Dendritic cell treated with granulocyte-macrophage colony-stimulating factor and Interleukin-4, amounts not matched to agents 40 ng/mL and 50 ng/mL, for 4 days (primary cell): ENCODE results near the gene SCN9A.

ENCODE experiments used
- H3K27ac Mint-ChIP-seq: one replicate; pipeline ENCODE4 v1.8.0; 2022; ENCODE audit warnings: mild to moderate bottlenecking, mixed read lengths
- H3K27me3 Mint-ChIP-seq: one replicate; pipeline ENCODE4 v1.8.0; 2022; ENCODE audit warnings: mild to moderate bottlenecking, mixed read lengths
- H3K36me3 Mint-ChIP-seq: one replicate; pipeline ENCODE4 v1.8.0; 2022; ENCODE audit warnings: low read depth, mixed read lengths
- H3K4me1 Mint-ChIP-seq: one replicate; pipeline ENCODE4 v1.8.0; 2022; ENCODE audit warnings: low read depth, mixed read lengths
- H3K4me3 Mint-ChIP-seq: one replicate; pipeline ENCODE4 v1.8.0; 2022; ENCODE audit warnings: mild to moderate bottlenecking, moderate library complexity, mixed read lengths
- H3K9me3 Mint-ChIP-seq: one replicate; pipeline ENCODE4 v1.8.0; 2022; ENCODE audit warnings: mixed read lengths
- intact Hi-C: fragments of 100-400 bp; cut with micrococcal nuclease; formaldehyde crosslinking; loops from one replicate; pipeline ENCODE4 v1.15.0; 2022

SCN9A gene

DNA sequence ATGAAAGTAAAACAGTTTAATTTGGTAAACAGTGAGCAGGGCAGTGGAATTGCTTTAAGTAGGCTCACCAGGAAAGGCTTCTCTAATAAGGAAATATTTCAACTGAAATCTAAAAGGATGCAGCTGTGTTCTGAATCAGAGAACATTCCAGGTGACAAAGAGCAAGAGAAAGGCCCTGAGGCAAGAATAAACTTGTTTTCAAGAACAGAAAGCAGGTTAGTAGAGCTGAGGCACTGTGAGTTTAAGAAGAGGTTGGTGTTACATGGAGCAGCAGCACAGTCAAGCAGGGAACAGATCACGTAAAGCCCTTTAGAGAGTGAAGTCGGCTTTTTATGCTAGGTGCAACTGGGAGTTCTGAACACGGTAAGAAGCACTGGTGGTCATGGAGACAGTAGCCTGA lies 191.0 kb downstream of the SCN9A start:
- Mint-ChIP-seq H3K27ac (no peak overlapping the region), H3K4me3 (no peak overlapping the region), H3K36me3 (no peaks in the 10 kb centered on the region), H3K9me3 (no peaks in the 10 kb centered on the region), H3K27me3 (no peaks in the 10 kb centered on the region), H3K4me1 (no peaks in the 10 kb centered on the region)
- intact Hi-C loops: no loop called here

DNA sequence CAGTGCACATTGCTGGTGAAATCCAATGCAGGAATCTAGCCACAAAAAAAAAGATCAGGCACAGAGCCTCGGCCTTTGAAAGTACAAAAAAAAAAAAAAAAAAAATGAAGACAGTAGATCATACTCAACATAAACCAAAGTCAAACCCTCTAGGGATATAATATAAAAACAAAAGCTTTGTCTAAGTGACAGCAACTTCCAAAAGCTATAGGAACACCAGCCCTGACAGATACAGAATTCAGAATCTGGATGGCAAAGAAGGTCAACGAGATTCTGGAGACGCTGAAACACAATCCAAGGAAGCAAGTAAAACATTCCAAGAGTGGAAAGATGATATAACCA lies 194.0 kb downstream of the SCN9A start:
- Mint-ChIP-seq H3K36me3 (no peaks in the 10 kb centered on the region), H3K27ac (no peak overlapping the region), H3K4me3 (no peak overlapping the region), H3K4me1 (no peaks in the 10 kb centered on the region), H3K9me3 (no peaks in the 10 kb centered on the region), H3K27me3 (no peaks in the 10 kb centered on the region)
- intact Hi-C loops: no loop called here

DNA sequence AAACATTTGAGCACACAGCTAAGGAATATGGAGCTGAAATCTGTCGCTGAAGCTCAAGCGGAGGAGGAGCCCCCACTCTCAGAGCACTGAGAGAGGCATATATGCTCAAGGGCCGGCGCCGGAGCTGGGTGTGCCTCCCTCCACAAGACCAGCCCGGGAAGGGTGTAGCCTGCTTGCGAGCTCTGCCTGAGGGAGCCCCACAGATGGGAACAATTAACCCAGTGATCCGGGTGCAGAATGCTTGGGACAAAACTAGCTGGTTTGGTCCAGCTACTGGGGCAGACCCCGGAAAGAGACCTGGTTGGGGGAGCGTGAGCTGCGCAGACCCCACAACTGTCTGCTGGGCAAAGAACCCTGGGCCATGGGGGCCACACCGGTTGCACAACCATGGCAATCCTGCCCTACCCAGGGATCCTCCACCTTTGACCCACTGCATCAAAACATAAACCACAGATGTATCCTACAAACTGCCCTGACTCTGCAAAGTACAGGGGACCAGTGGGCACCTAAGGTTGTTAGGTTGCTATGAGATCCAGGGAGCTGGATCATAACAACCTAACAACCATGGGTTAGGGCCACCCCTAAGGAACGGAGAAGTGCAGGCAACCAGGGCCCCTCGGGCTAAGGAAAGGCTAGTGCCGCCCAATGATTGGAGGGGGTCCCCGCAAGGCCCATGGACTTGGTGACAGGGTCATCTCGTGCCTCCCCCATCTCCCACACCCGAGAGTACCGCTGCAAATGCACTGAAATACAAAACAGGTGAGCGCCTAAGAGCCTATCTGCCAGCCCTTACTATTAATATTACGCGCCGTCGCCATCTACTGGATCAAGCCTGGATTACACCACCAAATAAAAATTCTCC lies 194.6 kb downstream of the SCN9A start:
- H3K9me3 Mint-ChIP-seq: no peaks in the 10 kb centered on the region

DNA sequence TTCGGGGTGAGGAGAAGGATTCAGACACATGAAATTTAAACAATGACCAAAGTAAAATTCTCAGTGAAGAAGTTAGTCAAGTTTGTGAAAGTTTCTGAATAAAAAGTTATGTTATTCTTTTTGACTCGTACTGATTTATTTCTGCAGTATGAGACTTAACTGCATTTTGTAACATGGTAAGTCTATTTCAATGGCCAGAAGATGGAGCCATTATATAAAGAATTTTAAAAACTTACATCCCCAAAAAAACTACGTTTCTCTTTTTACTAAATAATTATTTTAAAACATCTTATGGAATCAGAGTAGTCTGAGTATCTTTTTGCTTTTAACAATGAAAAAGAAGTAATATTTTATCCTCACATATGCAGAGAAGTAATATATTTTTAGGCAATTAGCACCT lies 196.5 kb downstream of the SCN9A start:
- no peaks in the 10 kb centered on the region for H3K9me3 Mint-ChIP-seq
- no peaks in the 10 kb centered on the region for H3K27me3 Mint-ChIP-seq
- H3K27ac Mint-ChIP-seq: no peak overlapping the region
- no peaks in the 10 kb centered on the region for H3K36me3 Mint-ChIP-seq
- H3K4me1 Mint-ChIP-seq: no peaks in the 10 kb centered on the region
- intact Hi-C loops: loop anchor here (5.0 kb wide), 2 partner anchors 243 to 338 kb away; no protein-coding TSS in a partner anchor
- no peak overlapping the region for H3K4me3 Mint-ChIP-seq

More for the DNA sequence above, 194.6 kb downstream of the SCN9A start:
- H3K36me3 Mint-ChIP-seq: no peaks in the 10 kb centered on the region
- intact Hi-C loops: no loop called here
- H3K4me1 Mint-ChIP-seq: no peaks in the 10 kb centered on the region
- no peak overlapping the region for H3K27ac Mint-ChIP-seq
- no peak overlapping the region for H3K4me3 Mint-ChIP-seq
- no peaks in the 10 kb centered on the region for H3K27me3 Mint-ChIP-seq

DNA sequence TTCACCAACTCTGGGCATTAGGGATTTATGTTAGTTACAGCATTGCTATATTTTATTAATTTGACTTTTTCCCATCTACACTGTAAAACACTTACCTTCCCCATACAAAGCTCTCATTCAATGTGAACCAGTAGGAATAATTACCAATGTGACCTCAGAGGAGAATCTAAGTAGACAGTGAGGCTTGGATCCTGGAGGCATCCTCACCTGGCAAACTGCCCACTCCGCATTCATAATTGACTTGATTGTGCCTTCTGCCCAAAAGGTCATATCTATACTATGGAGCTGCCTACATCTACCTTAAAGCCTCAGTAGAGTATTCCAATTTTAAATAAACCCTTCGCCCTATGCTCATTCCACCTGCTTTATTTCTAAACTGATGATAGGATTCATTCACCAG lies 202.5 kb downstream of the SCN9A start:
- Mint-ChIP-seq H3K4me1 (no peaks in the 10 kb centered on the region), H3K27ac (no peak overlapping the region)

DNA sequence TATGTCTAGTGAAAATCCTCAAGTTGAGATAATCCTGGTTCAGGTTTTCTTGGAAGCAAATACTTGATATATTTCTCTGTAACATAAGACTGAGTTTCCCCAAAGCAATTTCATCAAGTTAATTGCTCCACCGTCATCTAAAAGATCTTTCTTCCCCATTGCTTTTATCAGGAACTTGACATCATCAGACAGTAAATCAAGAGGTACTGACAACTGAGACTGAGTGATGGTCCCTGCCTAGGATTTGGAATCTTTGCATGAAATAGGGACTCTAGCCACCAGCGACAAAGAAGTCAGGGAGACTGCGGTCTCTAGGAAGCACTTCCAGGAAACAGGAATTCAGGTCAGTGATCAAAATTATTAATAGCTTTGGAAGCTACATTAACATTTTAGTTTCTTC lies 204.5 kb downstream of the SCN9A start:
- Mint-ChIP-seq H3K27ac (no peak overlapping the region), H3K9me3 (no peaks in the 10 kb centered on the region), H3K36me3 (no peaks in the 10 kb centered on the region), H3K4me3 (no peak overlapping the region), H3K4me1 (no peaks in the 10 kb centered on the region), H3K27me3 (no peaks in the 10 kb centered on the region)
- intact Hi-C loops: no loop called here

More for the DNA sequence above, 202.5 kb downstream of the SCN9A start:
- Mint-ChIP-seq H3K4me3 (no peak overlapping the region), H3K9me3 (no peaks in the 10 kb centered on the region), H3K36me3 (no peaks in the 10 kb centered on the region), H3K27me3 (no peaks in the 10 kb centered on the region)
- intact Hi-C loops: no loop called here

DNA sequence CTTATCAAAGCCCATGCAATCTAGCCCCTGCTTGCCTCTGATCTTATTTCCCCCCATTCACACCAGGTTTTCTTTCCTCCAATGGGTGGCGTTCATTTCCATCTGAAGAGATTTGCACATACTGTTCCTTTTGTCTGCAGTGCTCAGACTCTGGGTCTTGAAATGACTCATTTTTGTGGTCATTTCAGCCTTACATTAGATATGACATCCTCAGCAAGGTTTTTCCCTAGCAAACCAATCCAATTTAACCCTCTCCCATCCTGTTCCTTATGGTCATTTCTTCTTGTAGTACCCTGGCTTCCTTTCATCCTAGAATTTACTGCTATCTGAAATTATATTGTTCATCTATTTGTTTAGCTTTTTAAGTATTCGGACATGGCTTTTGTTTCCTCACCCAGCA lies 205.4 kb downstream of the SCN9A start:
- Mint-ChIP-seq H3K4me3 (no peak overlapping the region), H3K36me3 (no peaks in the 10 kb centered on the region), H3K27me3 (no peaks in the 10 kb centered on the region), H3K4me1 (no peaks in the 10 kb centered on the region), H3K27ac (no peak overlapping the region), H3K9me3 (no peaks in the 10 kb centered on the region)
- intact Hi-C loops: no loop called here

DNA sequence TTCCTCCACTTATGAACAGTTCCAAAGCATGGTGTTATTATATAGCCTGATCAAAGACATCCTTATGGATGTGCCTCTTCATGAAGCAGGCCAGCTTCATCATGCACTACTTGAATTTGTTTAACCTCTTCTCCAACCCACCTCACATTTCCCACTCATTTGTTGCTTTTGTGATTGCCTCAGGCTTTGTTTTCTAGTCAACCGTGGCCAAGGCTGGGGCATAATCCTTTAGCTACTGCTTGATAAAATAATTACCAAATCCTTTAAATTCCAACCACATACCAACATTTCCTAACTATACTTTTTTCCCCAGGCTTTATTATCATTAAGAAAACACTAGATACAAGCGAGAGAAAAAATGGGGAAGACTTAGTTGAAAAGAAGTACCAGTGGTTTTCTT lies 208.3 kb downstream of the SCN9A start:
- H3K9me3 Mint-ChIP-seq: no peaks in the 10 kb centered on the region
- intact Hi-C loops: no loop called here
- H3K36me3 Mint-ChIP-seq: no peaks in the 10 kb centered on the region
- no peaks in the 10 kb centered on the region for H3K27me3 Mint-ChIP-seq
- no peaks in the 10 kb centered on the region for H3K4me1 Mint-ChIP-seq
- H3K27ac Mint-ChIP-seq: no peak overlapping the region
- no peak overlapping the region for H3K4me3 Mint-ChIP-seq

DNA sequence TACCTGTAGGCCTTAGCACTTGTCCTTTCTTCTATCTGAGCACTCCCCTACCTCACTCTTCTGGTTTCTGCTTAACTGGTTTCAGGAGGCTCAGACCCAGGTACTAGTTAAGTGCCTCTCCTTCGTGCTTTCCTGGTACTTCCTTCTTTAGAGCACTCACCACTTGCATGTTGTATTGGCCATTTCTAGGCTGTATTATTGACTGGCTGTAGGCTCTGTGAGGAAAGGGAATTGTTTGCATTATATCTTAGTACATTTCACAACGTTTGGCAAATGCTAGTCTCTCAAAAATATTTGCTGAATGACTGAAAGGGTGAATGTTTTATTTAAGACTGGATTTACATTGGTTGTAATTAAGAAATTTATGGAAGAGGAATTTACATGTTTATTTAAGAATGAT lies 212.0 kb downstream of the SCN9A start:
- intact Hi-C loops: no loop called here
- H3K4me3 Mint-ChIP-seq: no peak overlapping the region
- no peak overlapping the region for H3K27ac Mint-ChIP-seq
- no peaks in the 10 kb centered on the region for H3K27me3 Mint-ChIP-seq
- H3K4me1 Mint-ChIP-seq: no peaks in the 10 kb centered on the region
- H3K36me3 Mint-ChIP-seq: no peaks in the 10 kb centered on the region
- no peaks in the 10 kb centered on the region for H3K9me3 Mint-ChIP-seq

DNA sequence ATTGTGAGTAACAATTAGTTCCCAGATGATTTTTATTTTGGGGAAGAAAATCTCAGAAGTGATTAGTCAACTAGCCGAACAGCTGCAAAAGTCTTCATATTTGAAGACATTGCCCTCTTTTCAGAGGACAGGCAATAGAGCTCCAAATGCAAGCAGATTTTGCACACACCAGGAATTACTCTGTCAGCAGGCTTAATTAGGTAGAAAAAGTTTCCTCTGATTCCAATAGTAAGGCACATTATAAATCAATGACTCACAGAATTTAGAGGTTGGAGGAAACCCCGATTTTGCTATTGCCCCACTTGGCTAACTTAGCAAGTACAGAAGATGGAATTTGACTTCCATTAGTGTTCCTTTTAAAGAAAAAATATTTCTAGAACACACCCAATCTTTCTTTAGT lies 217.2 kb downstream of the SCN9A start:
- Mint-ChIP-seq H3K27me3 (no peaks in the 10 kb centered on the region), H3K4me1 (no peaks in the 10 kb centered on the region), H3K27ac (no peak overlapping the region), H3K36me3 (no peaks in the 10 kb centered on the region), H3K9me3 (no peaks in the 10 kb centered on the region), H3K4me3 (no peak overlapping the region)
- intact Hi-C loops: no loop called here

DNA sequence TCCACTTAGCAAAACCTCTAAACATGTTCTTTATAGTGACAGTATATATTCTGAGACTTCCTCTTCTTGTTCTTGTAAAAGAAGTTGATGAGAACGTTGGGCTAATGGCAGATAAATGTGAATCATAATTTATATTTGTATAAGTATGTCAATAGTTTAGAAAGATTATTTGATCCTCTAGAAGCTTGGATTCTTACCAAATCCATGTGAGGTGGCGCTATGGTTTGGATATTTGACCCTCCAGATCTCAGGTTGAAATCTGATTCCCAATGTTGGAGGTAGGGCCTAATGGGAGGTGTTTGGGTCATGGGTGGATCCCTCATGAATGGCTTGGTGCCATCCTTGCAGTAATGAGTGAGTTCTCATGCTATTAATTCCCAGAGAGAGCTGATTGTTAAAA lies 218.2 kb downstream of the SCN9A start:
- no peaks in the 10 kb centered on the region for H3K9me3 Mint-ChIP-seq
- no peaks in the 10 kb centered on the region for H3K27me3 Mint-ChIP-seq
- no peaks in the 10 kb centered on the region for H3K36me3 Mint-ChIP-seq
- intact Hi-C loops: no loop called here
- no peaks in the 10 kb centered on the region for H3K4me1 Mint-ChIP-seq
- no peak overlapping the region for H3K4me3 Mint-ChIP-seq
- H3K27ac Mint-ChIP-seq: no peak overlapping the region

DNA sequence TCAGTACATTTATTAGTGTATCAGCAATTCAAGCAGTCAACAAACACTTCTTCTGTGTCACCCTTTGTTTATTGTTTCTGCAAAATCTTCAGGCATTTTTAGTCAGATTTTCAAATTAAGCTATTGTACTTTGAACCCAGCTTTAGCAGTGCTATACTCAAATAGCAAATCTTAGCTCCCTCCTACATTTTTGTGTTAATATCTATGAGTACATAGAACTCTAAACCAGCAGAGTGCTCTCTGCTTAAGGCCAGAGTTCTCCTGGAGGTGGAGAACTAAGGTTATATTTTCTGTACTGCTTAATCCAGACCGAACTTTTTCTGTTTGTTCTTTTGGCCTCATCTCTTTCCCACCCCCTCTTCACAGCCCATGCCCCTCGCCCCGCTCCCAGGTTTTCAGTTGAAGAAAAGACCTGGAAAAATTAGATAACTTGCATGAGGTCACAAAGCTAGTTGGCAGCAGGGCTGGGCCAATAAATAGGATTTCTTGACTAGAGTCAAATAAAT lies 218.7 kb downstream of the SCN9A start:
- no peak overlapping the region for H3K27ac Mint-ChIP-seq
- no peaks in the 10 kb centered on the region for H3K36me3 Mint-ChIP-seq
- intact Hi-C loops: no loop called here
- H3K27me3 Mint-ChIP-seq: no peaks in the 10 kb centered on the region
- no peak overlapping the region for H3K4me3 Mint-ChIP-seq
- H3K4me1 Mint-ChIP-seq: no peaks in the 10 kb centered on the region
- no peaks in the 10 kb centered on the region for H3K9me3 Mint-ChIP-seq

DNA sequence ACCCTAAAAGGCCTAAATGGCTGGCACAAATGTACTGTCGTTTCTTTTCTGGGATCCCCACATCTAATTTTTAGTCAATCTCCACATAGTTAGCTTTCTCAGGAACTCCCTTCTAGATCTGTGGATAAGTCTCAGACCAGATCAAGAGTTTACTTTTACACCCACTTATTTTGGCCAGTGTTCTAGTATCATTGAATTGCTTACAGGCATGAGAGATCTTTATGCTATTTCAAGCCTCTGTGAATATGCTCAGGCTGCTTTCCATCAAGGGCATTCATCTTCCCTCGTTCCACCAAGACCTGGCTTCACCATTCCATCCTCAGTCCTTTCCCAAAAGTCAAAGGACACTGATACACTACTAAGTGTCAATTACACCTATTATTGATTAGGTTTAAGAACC lies 220.2 kb downstream of the SCN9A start:
- H3K4me3 Mint-ChIP-seq: no peak overlapping the region
- no peaks in the 10 kb centered on the region for H3K27me3 Mint-ChIP-seq
- intact Hi-C loops: no loop called here
- H3K4me1 Mint-ChIP-seq: no peaks in the 10 kb centered on the region
- no peaks in the 10 kb centered on the region for H3K9me3 Mint-ChIP-seq
- no peak overlapping the region for H3K27ac Mint-ChIP-seq
- H3K36me3 Mint-ChIP-seq: no peaks in the 10 kb centered on the region

DNA sequence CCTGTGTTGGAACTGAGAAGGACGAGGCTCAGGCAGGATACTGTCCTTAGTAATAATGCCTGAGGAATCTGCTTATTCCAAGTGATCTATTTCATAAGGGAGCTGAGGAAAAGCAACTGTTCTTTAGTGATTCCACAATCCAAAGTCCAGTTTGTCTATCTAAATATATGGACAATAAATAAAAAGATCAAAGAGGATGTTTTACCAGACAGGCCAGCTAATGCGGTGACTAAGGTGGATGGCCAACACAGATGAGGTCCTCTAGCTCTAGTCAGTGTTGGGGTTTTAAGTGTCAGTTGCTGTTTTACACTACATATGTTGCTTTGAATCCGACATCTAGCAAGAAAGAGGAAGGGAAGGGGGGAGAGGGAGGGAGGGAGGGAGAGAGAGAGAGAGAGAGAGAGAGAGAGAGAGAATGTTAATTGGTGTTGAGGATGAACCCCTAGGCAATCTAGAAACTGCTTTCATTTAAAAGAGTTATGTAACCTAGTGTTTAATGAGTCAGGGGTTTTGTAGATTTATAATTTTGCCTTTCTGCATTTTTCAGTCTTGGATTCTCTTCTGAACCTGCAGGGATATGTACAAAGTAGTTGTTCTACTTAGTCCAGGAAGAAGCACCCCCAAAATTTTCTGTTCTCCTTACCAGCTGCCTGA lies 220.9 kb downstream of the SCN9A start:
- Mint-ChIP-seq H3K4me1 (no peaks in the 10 kb centered on the region), H3K9me3 (no peaks in the 10 kb centered on the region), H3K27me3 (no peaks in the 10 kb centered on the region), H3K36me3 (no peaks in the 10 kb centered on the region), H3K4me3 (no peak overlapping the region), H3K27ac (no peak overlapping the region)
- intact Hi-C loops: no loop called here
